GM18507 (cell line): ENCODE data around the gene TRPV3.

Source experiments
- DNase-seq: peaks from one replicate; pipeline ENCODE4 v3.0.0; 2011; ENCODE audit warnings: low read depth; ENCODE audit not compliant: insufficient read length; ENCODE audit errors: extremely low spot score
- FAIRE-seq: peaks from 2 replicates; lab custom pipeline; 2011; peaks lifted over from hg19 to GRCh38; lab: Jason Lieb, UNC

TRPV3 gene

GRCh38 chr17:3551189-3551588 lies 6.4 kb downstream of the TRPV3 start:
- FAIRE-seq (no peak), DNase-seq (no peak)

DNA sequence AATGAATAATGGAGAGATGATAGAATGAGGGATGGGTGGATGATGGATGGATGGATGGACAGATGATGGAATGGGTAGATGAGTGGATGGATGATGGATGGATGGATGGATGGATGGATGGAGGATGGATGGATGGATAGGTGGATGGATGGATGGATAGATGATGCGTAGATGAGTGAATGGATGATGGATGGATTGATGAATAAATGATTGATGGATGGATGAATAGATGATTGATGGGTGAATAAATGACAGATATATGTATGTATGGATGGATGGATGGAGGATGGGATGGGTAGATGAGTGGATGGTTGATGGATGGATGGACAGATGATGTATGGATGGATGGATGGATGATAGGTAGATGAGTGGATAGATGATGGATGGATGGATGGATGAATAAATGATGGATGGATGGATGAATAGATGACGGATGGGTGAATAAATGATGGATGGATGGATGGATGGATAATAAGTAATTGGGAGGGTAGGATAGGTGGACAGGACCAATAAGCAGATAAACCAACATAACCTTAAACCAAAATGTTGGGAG lies 7.9 kb downstream of the TRPV3 start:
- no peak for FAIRE-seq
- DNase-seq: no peak

- FAIRE-seq: no peak
Measured at GRCh38 chr17:3547628-3548027, 10.0 kb downstream of the TRPV3 start.

GRCh38 chr17:3546997-3547396 lies 10.6 kb downstream of the TRPV3 start:
- DNase-seq (no peak), FAIRE-seq (no peak)

More at GRCh38 chr17:3547628-3548027, 10.0 kb downstream of the TRPV3 start:
- DNase-seq: no peak

GRCh38 chr17:3546521-3546920 lies 11.1 kb downstream of the TRPV3 start:
- no peak for FAIRE-seq
- DNase-seq: no peak

DNA sequence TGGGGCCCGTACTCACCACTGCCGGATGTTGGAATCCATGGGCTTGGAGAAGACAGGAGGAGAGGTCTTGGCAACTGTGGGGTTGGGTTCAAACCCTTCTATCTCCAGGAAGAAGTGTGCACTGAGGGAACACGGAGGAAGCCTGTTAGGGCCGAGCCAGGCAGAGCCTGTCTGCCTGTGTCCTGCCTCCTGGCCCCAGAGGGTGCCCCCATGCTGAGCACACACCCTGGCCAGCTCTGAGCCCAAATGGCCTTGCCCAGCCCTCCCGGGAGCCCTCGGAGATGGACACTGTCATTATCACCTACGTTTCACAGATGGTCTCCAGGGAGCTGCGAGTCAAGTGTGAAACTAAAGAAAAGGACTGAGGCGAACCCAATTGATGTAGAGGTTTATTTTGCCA lies 12.5 kb downstream of the TRPV3 start:
- FAIRE-seq (no peak), DNase-seq (no peak)

- no peak for DNase-seq
- FAIRE-seq: no peak
Measured at GRCh38 chr17:3544365-3544764, 13.2 kb downstream of the TRPV3 start.

GRCh38 chr17:3543453-3543852 lies 14.2 kb downstream of the TRPV3 start:
- FAIRE-seq (no peak), DNase-seq (no peak)

DNA sequence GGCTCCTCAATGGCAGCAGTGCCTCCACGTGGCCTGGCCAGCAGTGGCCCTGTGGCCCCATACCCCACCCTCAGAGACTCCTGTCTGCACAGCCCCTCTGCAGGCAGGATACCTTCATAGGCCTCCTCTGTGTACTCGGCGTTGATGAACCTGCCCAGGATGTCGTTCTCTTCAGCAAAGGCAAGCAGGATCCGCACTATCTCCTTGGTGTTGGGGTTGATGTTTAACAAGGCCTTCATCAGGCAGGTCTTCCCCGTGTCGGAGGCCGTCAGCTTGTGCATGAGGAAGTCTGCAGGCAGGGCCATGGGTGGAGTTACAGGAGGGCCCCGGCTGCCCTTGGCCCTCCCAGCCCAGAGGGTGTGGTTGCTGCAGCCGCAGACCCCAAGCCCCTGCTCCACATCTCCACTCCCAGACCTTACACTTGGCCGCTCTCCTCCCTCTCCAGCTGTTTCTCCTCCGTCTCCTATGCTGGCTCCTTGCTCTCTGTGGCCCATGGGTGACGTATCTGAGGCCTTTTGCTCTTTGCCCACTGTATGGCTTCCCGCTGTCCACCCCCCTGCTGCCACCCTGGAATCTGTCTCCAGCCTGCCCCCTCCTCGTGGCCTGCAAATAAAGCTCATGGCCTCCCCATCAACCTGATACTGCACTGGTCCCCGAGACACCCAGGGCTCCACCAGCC lies 15.1 kb downstream of the TRPV3 start:
- DNase-seq (no peak), FAIRE-seq (no peak)

- FAIRE-seq (no peak), DNase-seq (no peak)
Measured at GRCh38 chr17:3539881-3540540, 17.6 kb downstream of the TRPV3 start.

DNA sequence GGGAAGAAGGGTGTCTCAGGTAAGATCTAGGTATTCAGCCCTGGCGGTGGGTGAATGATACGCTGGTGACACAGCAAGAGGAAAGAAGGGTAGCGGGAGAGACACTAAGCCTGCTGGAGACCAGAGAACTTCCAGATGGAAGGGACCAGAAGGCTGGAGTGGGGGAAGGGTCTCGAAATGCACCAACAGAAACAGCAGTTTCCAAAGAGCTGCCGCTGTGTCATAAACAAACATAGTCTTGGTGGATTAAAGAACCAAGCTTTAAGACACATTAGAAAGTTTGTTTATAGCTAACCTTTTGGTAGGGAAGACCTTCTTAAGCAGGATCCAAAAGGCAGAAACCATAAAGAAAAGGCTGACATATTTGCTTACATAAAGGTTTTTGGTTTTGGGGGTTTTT lies 20.9 kb downstream of the TRPV3 start:
- no peak for FAIRE-seq
- no peak for DNase-seq

- peak; percentile 61 for FAIRE-seq
Measured at GRCh38 chr17:3535253-3535995, 22.2 kb downstream of the TRPV3 start.

DNA sequence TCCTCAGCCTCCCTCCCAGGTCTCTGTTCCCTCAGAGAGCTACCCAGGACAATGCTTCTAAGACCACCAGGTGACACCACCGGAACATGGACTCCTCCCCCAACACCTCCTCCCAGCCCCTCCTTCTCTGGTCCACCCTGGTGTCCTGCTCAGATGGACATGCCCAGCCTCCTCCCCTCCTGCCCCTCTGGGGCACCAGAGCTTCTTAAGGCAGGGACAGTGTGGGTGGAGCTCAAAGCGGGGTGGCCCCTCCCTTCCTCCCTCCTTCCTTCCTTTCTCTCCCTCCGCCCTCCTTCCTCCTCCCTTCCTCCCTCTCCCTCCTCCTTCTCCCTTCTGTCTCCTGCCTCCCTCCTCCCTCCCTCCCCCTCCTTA lies 22.7 kb downstream of the TRPV3 start:
- DNase-seq (no peak), FAIRE-seq (peak; percentile 66)

More at GRCh38 chr17:3535253-3535995, 22.2 kb downstream of the TRPV3 start:
- peak; percentile 64 for DNase-seq

DNA sequence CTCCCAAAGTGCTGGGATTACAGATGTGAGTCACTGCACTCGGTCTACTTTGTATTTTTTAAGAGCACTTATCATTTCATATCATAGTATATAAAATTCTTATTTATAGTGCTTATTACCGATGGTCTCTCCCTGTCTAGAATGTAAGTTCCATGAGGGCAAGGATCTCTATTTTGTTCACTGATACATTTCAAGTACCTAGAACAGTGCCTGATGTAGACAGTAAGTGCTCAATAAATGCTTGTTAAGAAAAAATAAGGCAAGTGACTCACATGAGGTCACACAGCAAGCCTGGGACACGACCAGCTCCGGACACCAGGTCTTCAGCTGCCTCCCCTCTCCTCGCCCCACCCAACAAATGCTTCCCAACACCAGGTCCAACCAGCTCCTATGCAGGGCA lies 23.9 kb downstream of the TRPV3 start:
- FAIRE-seq: no peak
- DNase-seq: no peak

GRCh38 chr17:3532859-3533142 lies 24.8 kb downstream of the TRPV3 start:
- no peak for DNase-seq
- FAIRE-seq: no peak

DNA sequence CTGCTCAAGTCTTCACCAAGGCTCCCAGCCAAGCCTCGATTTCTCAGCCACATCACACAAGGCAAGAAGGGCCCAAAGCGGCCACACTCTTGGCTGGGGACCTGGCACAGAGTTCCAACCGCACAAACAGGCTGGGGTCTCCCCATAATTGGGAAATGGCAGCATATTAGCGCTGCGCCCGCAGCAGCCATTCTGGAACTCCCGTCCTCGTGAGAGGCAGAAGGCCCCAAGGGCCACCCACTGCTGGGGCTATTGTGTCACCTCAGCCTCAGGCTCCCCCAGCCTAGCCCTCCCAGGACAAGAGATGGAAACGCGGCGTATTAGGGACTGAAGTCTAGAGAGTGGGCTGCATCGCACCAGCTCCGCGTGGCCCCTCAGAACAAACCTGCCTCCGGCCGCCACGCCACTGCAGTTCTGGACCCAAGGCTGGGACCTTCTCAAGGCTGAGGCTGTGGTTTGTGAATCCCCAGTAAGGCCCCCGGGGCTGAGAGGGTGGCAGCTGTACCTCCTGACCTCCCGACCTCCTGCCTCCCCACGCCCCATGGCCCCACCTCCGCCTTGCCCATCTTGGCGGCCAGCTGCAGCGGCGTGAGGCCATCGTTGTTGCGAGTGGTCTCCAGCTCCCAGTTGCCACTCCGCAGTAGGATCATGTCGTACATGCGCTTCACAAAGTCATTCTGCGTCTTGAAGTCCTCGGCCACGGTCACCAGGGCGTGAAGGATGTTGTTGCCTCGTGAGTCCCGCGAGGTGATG lies 25.3 kb downstream of the TRPV3 start:
- FAIRE-seq (no peak), DNase-seq (no peak)

DNA sequence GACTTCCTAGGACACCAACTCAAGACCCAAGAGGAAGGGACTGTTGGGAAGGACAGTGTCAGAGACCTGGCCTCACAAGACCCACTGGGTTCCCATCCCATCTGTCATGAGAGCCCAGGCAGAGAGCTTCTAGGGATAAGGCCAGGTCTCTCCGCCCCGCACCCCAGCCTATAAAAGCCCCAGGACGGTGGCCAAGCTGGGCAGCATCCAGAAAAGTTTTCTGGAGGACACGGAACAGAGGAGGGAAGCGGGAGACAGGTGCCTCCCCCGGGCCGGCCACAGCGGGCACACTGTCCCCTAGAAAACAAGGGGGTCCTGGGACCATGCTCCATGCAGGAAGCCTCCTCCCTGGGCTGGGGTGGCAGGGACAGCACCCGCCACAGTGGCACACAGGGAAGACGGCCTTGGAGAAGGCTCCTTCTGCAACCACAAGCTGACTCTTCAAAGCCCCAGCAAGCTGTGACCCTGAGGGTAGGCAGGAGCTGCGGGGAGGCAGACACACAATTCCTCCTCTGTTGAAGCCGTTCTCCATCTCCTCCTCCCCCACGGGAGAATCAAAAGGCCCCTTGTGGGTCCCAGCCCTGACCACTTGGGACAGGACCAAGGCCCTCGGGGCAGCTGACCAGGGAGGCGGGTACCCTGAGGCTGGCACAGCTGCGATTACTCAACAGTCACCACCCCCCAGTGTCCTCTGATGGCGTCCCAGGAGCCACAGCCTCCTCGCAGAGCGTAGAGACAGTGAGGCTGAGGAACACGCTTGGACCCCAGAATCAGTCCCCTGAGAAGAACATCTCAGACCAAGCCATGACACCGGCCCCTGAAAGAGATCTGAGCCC lies 26.1 kb downstream of the TRPV3 start:
- DNase-seq (no peak), FAIRE-seq (no peak)

DNA sequence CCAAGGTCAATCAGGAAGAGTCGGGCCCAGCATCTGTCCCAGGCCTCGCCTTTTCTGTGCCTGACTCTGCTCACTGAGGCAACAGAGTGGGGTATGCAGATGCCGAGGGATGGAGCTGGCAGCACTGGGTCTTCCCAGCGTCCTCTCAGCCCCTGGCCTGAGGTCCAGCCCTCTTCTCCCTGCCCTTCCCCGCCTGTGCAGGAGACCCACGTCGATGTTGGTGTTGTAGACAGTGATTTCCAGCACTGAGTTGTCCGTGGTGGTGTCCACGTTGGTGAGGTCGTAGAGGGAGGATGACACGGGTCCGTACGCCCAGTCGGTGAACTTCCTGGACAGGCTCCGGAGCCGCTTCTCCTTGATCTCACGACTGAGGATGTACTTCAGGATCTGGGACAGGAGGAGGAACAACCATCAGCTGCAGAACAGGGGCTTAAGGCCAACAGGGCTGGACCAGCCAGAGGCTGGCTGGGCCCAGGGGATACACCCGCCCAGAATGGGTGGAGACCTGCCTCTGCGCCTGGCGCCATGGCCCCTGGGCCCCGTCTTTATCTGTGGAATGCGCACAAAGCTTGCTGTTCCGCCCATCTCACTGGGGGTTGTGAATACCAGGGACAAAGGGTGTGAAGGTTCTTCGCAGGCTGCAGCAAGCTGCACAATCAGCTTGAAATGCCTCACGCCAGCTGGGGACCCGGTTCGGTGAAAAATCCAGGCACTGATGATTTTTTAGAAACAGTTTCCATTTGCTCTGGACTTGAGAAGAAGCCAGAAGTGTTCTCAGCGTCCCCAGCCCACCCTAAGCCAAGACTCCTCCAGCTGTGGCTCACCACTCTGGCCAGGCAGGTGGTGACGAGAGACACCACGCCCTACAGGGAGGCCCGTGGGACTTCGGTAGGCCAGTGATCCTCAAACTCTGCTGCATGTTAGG lies 27.5 kb downstream of the TRPV3 start:
- DNase-seq (no peak), FAIRE-seq (no peak)
